ENCODE results near the gene ABI3BP. TPM values are rescaled to one million over a fixed set of nuclear protein-coding genes. Genes with fewer than 3 reads are reported as not detected.
A peak's percentile ranks its signal among the peaks of the same experiment; 100 is the strongest.

ABI3BP gene
- total RNA-seq, 1 experiment from 2014 or later, result 1.7 TPM

GRCh38 chr3:100982710-100983109 lies 10.5 kb downstream of the ABI3BP start:
- DNase-seq (ENCODE audit: extremely low read depth, low read depth), result no peak

GRCh38 chr3:100981164-100981911 lies 11.9 kb downstream of the ABI3BP start:
- DNase-seq (ENCODE audit: extremely low read depth, low read depth), result no peak

GRCh38 chr3:100978011-100978659 lies 15.1 kb downstream of the ABI3BP start:
- no peak for DNase-seq (ENCODE audit: extremely low read depth, low read depth)

- DNase-seq (ENCODE audit: extremely low read depth, low read depth), result no peak
Measured at GRCh38 chr3:100976611-100977010, 16.6 kb downstream of the ABI3BP start.

- DNase-seq (ENCODE audit: extremely low read depth, low read depth), result no peak
Measured at GRCh38 chr3:100975714-100976113, 17.5 kb downstream of the ABI3BP start.

- no peak for DNase-seq (ENCODE audit: extremely low read depth, low read depth)
Measured at GRCh38 chr3:100973594-100973993, 19.6 kb downstream of the ABI3BP start.

- DNase-seq (ENCODE audit: extremely low read depth, low read depth), result no peak
Measured at GRCh38 chr3:100972867-100973266, 20.4 kb downstream of the ABI3BP start.

GRCh38 chr3:100972301-100972844 lies 20.8 kb downstream of the ABI3BP start:
- DNase-seq (ENCODE audit: extremely low read depth, low read depth), result no peak

GRCh38 chr3:100971798-100972197 lies 21.4 kb downstream of the ABI3BP start:
- no peak for DNase-seq (ENCODE audit: extremely low read depth, low read depth)

- no peak for DNase-seq (ENCODE audit: extremely low read depth, low read depth)
Measured at GRCh38 chr3:100970477-100970990, 22.7 kb downstream of the ABI3BP start.

GRCh38 chr3:100968932-100969906 lies 24.0 kb downstream of the ABI3BP start:
- peak; percentile 8 for DNase-seq (ENCODE audit: extremely low read depth, low read depth)

GRCh38 chr3:100966807-100967206 lies 26.4 kb downstream of the ABI3BP start:
- DNase-seq (ENCODE audit: extremely low read depth, low read depth), result no peak

- DNase-seq (ENCODE audit: extremely low read depth, low read depth), result no peak
Measured at GRCh38 chr3:100966049-100966491, 27.2 kb downstream of the ABI3BP start.

- DNase-seq (ENCODE audit: extremely low read depth, low read depth), result no peak
Measured at GRCh38 chr3:100963041-100963440, 30.2 kb downstream of the ABI3BP start.

- DNase-seq (ENCODE audit: extremely low read depth, low read depth), result no peak
Measured at GRCh38 chr3:100957261-100957986, 35.8 kb downstream of the ABI3BP start.

- DNase-seq (ENCODE audit: extremely low read depth, low read depth), result no peak
Measured at GRCh38 chr3:100956276-100956675, 36.9 kb downstream of the ABI3BP start.

GRCh38 chr3:100954990-100955389 lies 38.2 kb downstream of the ABI3BP start:
- no peak for DNase-seq (ENCODE audit: extremely low read depth, low read depth)

- no peak for DNase-seq (ENCODE audit: extremely low read depth, low read depth)
Measured at GRCh38 chr3:100954199-100954935, 38.9 kb downstream of the ABI3BP start.

GRCh38 chr3:100953103-100953502 lies 40.1 kb downstream of the ABI3BP start:
- DNase-seq (ENCODE audit: extremely low read depth, low read depth), result no peak

Measured in NCI-H460 (cell line).